SU-DHL-6 (cell line): ENCODE results near the gene SAMD4B.

ENCODE experiments used
- H2AFZ ChIP-seq: fragments of 200-600 bp; sonication (generic); 2 replicates; pipeline ENCODE4 v1.6.1; 2014; ENCODE audit warnings: low read depth, mild to moderate bottlenecking, moderate library complexity, mixed read lengths, antibody characterized with exemption, low read length; ENCODE audit not compliant: severe bottlenecking
- H3F3A ChIP-seq: fragments of 200-600 bp; shearing (Covaris generic); 2 replicates; pipeline ENCODE4 v1.6.0; 2016; ENCODE audit warnings: antibody characterized with exemption, mild to moderate bottlenecking; ENCODE audit not compliant: insufficient read depth
- H3K27ac ChIP-seq: fragments of 200-600 bp; sonication (generic); 2 replicates; pipeline ENCODE4 v1.5.1; 2016; ENCODE audit warnings: low read depth, mild to moderate bottlenecking, low read length, moderate library complexity, mixed read lengths
- H3K27me3 ChIP-seq: fragments of 200-600 bp; sonication (generic), shearing (Covaris generic); 2 replicates; pipeline ENCODE4 v1.6.0; 2014; ENCODE audit warnings: mild to moderate bottlenecking, low read length
- H3K36me3 ChIP-seq: fragments of 200-600 bp; sonication (generic); 2 replicates; pipeline ENCODE4 v1.6.1; 2014; ENCODE audit warnings: mild to moderate bottlenecking, low read length, mixed read lengths
- H3K4me2 ChIP-seq: fragments of 300-600, 200-600 bp; shearing (Covaris generic), sonication (generic); 2 replicates; pipeline ENCODE4 v1.6.0; 2014; ENCODE audit warnings: low read length, low read depth, mild to moderate bottlenecking; ENCODE audit not compliant: poor library complexity, severe bottlenecking
- H3K4me3 ChIP-seq: fragments of 200-600 bp; sonication (generic); 2 replicates; pipeline ENCODE4 v1.5.1; 2014; ENCODE audit warnings: antibody characterized with exemption, low read length, mild to moderate bottlenecking, mixed read lengths; ENCODE audit not compliant: insufficient read depth, poor library complexity, severe bottlenecking
- H3K79me2 ChIP-seq: fragments of 200-600 bp; sonication (generic); 2 replicates; pipeline ENCODE4 v1.6.1; 2014; ENCODE audit warnings: mild to moderate bottlenecking, low read length, moderate library complexity; ENCODE audit not compliant: insufficient read depth
- H3K9ac ChIP-seq: fragments of 200-600 bp; sonication (generic); 2 replicates; pipeline ENCODE4 v1.7.0; 2014; ENCODE audit warnings: mild to moderate bottlenecking, low read length
- H3K9me2 ChIP-seq: fragments of 200-600 bp; sonication (generic); replicated peaks from 2 replicates; pipeline ENCODE4 v1.6.1; 2014; ENCODE audit warnings: low read length; ENCODE audit not compliant: insufficient read depth
- H3K9me3 ChIP-seq: fragments of 200-600 bp; sonication (generic); 2 replicates; pipeline ENCODE4 v1.6.1; 2014; ENCODE audit warnings: low read length, mixed read lengths; ENCODE audit not compliant: insufficient read depth
- H4K20me1 ChIP-seq: fragments of 200-600 bp; sonication (generic); 2 replicates; pipeline ENCODE4 v1.6.1; 2014; ENCODE audit warnings: low read depth, mild to moderate bottlenecking, antibody characterized with exemption, low read length, moderate library complexity, mixed read lengths
- EZH2phosphoT487 ChIP-seq: fragments of 200-600 bp; sonication (generic), shearing (Covaris generic); conservative IDR thresholded peaks from 2 replicates; pipeline ENCODE4 v1.6.1; 2018; ENCODE audit warnings: mild to moderate bottlenecking, antibody characterized with exemption, low read length, moderate library complexity, mixed read lengths
- TF ChIP-seq, protein P1 (sequence below): fragments of 200-600 bp; sonication (generic); IDR thresholded peaks from one replicate; pipeline ENCODE4 v1.5.1; 2017; ENCODE audit warnings: antibody characterized with exemption, mild to moderate bottlenecking, low read length, moderate library complexity; ENCODE audit not compliant: insufficient read depth, poor library complexity, severe bottlenecking

Gene SAMD4B

DNA sequence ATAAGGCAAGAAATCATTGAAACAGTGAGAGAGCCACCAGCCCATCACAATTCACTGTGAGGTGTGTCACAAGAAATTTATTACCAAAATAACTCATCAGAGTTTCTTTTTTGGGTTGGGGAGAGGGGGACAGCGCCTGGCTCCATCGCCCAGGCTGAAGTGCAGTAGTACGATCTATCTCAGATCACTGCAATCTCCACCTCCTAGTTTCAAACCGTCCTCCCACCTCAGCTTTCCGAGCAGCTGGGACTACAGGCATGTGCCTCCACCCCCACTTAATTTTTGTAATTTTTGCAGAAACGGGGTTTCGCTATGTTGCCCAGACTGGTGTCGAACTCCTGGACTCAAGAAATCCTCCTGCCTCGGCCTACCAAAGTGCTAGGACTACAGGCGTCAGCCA is 42.4 kb upstream of the SAMD4B start:
- no peak overlapping the region for H2AFZ ChIP-seq

DNA sequence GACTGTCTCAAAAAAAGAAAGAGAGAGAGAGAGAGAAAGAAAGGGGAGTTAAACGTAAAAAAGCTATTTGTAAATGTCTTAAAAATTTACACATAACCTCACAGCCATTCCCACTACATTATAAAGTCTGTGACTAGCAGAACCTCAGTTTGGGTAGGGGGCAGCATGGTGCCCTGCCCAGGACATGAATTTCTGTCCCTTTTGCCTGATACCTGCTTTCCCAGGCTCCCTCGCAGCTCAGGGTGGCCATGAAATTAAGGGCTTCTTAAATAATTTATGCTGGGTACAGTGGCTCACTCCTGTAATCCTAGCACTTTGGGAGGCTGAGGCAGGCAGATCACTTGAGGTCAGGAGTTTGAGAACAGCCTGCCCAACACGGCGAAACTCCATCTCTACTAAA is 41.2 kb upstream of the SAMD4B start:
- H3K9ac ChIP-seq: no peak overlapping the region
- no peaks in the 10 kb centered on the region for H3K9me3 ChIP-seq
- no peaks in the 10 kb centered on the region for H3K36me3 ChIP-seq
- no peak overlapping the region for H2AFZ ChIP-seq
- H3K4me3 ChIP-seq: no peak overlapping the region
- H3K9me2 ChIP-seq: no peaks in the 10 kb centered on the region
- H4K20me1 ChIP-seq: no peaks in the 10 kb centered on the region
- H3K4me2 ChIP-seq: no peak overlapping the region
- H3K79me2 ChIP-seq: no peaks in the 10 kb centered on the region
- H3K27ac ChIP-seq: no peak overlapping the region
- H3F3A ChIP-seq: no peaks in the 10 kb centered on the region
- no peaks in the 10 kb centered on the region for H3K27me3 ChIP-seq
- TF ChIP-seq, protein P1, sequence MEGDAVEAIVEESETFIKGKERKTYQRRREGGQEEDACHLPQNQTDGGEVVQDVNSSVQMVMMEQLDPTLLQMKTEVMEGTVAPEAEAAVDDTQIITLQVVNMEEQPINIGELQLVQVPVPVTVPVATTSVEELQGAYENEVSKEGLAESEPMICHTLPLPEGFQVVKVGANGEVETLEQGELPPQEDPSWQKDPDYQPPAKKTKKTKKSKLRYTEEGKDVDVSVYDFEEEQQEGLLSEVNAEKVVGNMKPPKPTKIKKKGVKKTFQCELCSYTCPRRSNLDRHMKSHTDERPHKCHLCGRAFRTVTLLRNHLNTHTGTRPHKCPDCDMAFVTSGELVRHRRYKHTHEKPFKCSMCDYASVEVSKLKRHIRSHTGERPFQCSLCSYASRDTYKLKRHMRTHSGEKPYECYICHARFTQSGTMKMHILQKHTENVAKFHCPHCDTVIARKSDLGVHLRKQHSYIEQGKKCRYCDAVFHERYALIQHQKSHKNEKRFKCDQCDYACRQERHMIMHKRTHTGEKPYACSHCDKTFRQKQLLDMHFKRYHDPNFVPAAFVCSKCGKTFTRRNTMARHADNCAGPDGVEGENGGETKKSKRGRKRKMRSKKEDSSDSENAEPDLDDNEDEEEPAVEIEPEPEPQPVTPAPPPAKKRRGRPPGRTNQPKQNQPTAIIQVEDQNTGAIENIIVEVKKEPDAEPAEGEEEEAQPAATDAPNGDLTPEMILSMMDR: no peak
- TF ChIP-seq EZH2phosphoT487: no peak

More for the DNA sequence above, 42.4 kb upstream of the SAMD4B start:
- Histone ChIP-seq H3K9me2 (no peaks in the 10 kb centered on the region), H3F3A (no peaks in the 10 kb centered on the region), H3K27me3 (no peaks in the 10 kb centered on the region), H3K27ac (no peak overlapping the region), H3K9me3 (no peaks in the 10 kb centered on the region), H3K79me2 (no peaks in the 10 kb centered on the region), H3K4me3 (no peak overlapping the region), H3K9ac (no peak overlapping the region), H3K36me3 (no peaks in the 10 kb centered on the region), H3K4me2 (no peak overlapping the region), H4K20me1 (no peaks in the 10 kb centered on the region)
- TF ChIP-seq, protein P1: no peak
- no peak for TF ChIP-seq EZH2phosphoT487

DNA sequence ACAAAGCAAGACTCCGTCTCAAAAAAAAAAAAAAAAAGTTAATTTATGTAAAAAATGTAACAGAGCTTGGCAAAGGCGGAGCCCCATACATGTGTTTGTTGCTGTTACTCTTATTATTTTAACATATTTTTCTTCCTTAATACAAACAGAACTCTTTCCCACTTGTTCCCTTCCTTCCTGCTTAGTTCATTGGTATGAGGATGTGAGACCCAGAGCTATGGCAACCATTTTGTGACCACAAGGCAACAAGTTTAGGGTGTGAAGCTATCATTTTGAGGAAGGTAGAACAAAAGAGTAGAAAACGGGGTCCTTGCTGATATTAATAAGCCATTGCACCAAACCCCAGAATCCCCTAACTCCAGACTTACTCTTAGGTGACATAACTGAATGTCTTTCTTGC is 40.7 kb upstream of the SAMD4B start:
- Histone ChIP-seq H3K79me2 (no peaks in the 10 kb centered on the region), H3K4me3 (no peak overlapping the region), H4K20me1 (no peaks in the 10 kb centered on the region), H3K4me2 (no peak overlapping the region), H2AFZ (no peak overlapping the region), H3K9ac (no peak overlapping the region), H3K9me2 (no peaks in the 10 kb centered on the region), H3K27me3 (no peaks in the 10 kb centered on the region), H3K36me3 (no peaks in the 10 kb centered on the region), H3K27ac (no peak overlapping the region), H3K9me3 (no peaks in the 10 kb centered on the region), H3F3A (no peaks in the 10 kb centered on the region)
- no peak for TF ChIP-seq EZH2phosphoT487
- TF ChIP-seq, protein P1: no peak
